Stimulated activated CD8-positive, alpha-beta memory T cell treated with anti-CD3 and anti-CD28 coated beads, Interleukin-15, amount 100 ng/mL, for 4 hours (primary cell): Measurements from ENCODE around the gene PADI4.
"Not testable (repeated sequence)": the region's sequence is repeated elsewhere in the genome, so short reads cannot be mapped to it uniquely, and the experiment has no call there.

Experiments used
- DNase-seq, 2 donors: peaks; one replicate each; pipeline ENCODE4 v3.0.0-alpha.2; 2020; ENCODE audit warnings: low read depth in 2 of 2

PADI4 gene

GRCh38 chr1:17393230-17393629 lies 85.2 kb downstream of the PADI4 start:
- no peak for DNase-seq

GRCh38 chr1:17397910-17398695 lies 90.1 kb downstream of the PADI4 start:
- no peak for DNase-seq

GRCh38 chr1:17400725-17401341 lies 92.8 kb downstream of the PADI4 start:
- DNase-seq, result no peak

GRCh38 chr1:17401841-17402240 lies 93.8 kb downstream of the PADI4 start:
- no peak for DNase-seq

GRCh38 chr1:17403081-17403480 lies 95.1 kb downstream of the PADI4 start:
- no peak for DNase-seq

- DNase-seq, result no peak
These were observed 96.2 kb downstream of the PADI4 start for GRCh38 chr1:17404034-17404684.

- DNase-seq, result no peak
These were observed 96.8 kb downstream of the PADI4 start for GRCh38 chr1:17404820-17405219.

GRCh38 chr1:17405898-17406759 lies 98.1 kb downstream of the PADI4 start:
- DNase-seq, result peak; percentile 2 to 7

GRCh38 chr1:17406760-17407475 lies 98.9 kb downstream of the PADI4 start:
- not testable (repeated sequence) for DNase-seq

- DNase-seq, result not testable (repeated sequence)
These were observed 100.0 kb downstream of the PADI4 start for GRCh38 chr1:17407786-17408514.

GRCh38 chr1:17409391-17409811 lies 101.4 kb downstream of the PADI4 start:
- no peak for DNase-seq

- DNase-seq, result no peak
These were observed 104.3 kb downstream of the PADI4 start for GRCh38 chr1:17412093-17412870.
